Measurements from ENCODE around the gene WEE2. TPM values are rescaled to one million over a fixed set of nuclear protein-coding genes. Genes with fewer than 3 reads are reported as not detected.

The WEE2 gene
- total and polyA plus RNA-seq, 9 of the 15 experiments (the other 6 are each of a cell fraction or from before 2014, with no cell fraction given) = not detected

GRCh38 chr7:141696348-141696747 is 11.8 kb upstream of the WEE2 start:
- TF ChIP-seq KLF16 (IDR thresholded peaks at IDR 0.05) = no peak
- ChIA-PET POLR2A (interaction anchor here (0.5 to 0.7 kb wide), 2 partner anchors 24 to 1720 kb away, joined by 3 read pairs; no protein-coding TSS in a partner anchor), CTCF (ENCODE audit: low intra/inter-chr PET ratio) (no interaction called here)
- in situ Hi-C loops (cut with MboI) = no loop called here
- DNase-seq (ENCODE audit: extremely low read depth in 1 of 4, low spot score in 3 of 4) = no peak
- 0% methylated on average over 2 of the region's 2 CpGs for WGBS (ENCODE audit: insufficient coverage, low coverage, missing lambda C conversion rate)
- no peaks in the 10 kb centered on the region for H3K9me1 ChIP-seq (ENCODE audit: control insufficient read depth, insufficient read depth, low read length)
- no peaks in the 10 kb centered on the region for H3K9me3 ChIP-seq (replicated peaks; ENCODE audit: control insufficient read depth, insufficient read depth, low read depth, low read length)
- H3K4me3 ChIP-seq = no peak overlapping the region
- H3K79me2 ChIP-seq (ENCODE audit: control insufficient read depth, insufficient read depth, low read length) = no peaks in the 10 kb centered on the region
- intact Hi-C loops (cut with micrococcal nuclease) = no loop called here
- no peak overlapping the region for H3K4me2 ChIP-seq (ENCODE audit: insufficient read depth, low read length)
- peaks cover 0 to under 1% of the 10 kb centered on the region in 2 experiments; a peak in 2 of 5 replicates for H3K4me1 ChIP-seq (replicated peaks in 1 of 2; ENCODE audit: control insufficient read depth in 2 of 2, insufficient read depth in 2 of 2, low read length in 2 of 2)
- no peak for FAIRE-seq
- H3K27ac ChIP-seq (ENCODE audit: extremely low read depth, low read depth, low read length) = no peak overlapping the region
- H2AFZ ChIP-seq (ENCODE audit: low read depth, low read length) = no peak overlapping the region
- no peak for ATAC-seq
- BruUV-seq (replicated peaks) = no TSS peak
- H3K27me3 ChIP-seq (ENCODE audit: control insufficient read depth in 2 of 2, insufficient read depth in 2 of 2, low read length in 2 of 2) = peaks cover 29 to 35% of the 10 kb centered on the region in 2 experiments
- H3K36me3 ChIP-seq (ENCODE audit: control insufficient read depth, insufficient read depth, low read length) = no peaks in the 10 kb centered on the region
- H3K9ac ChIP-seq (ENCODE audit: insufficient read depth in 1 of 2, low read depth in 2 of 2, low read length in 2 of 2) = no peak overlapping the region
- no peaks in the 10 kb centered on the region; the same call in none of the 2 replicates for H4K20me1 ChIP-seq (replicated peaks; ENCODE audit: control insufficient read depth, insufficient read depth, low read length)

DNA sequence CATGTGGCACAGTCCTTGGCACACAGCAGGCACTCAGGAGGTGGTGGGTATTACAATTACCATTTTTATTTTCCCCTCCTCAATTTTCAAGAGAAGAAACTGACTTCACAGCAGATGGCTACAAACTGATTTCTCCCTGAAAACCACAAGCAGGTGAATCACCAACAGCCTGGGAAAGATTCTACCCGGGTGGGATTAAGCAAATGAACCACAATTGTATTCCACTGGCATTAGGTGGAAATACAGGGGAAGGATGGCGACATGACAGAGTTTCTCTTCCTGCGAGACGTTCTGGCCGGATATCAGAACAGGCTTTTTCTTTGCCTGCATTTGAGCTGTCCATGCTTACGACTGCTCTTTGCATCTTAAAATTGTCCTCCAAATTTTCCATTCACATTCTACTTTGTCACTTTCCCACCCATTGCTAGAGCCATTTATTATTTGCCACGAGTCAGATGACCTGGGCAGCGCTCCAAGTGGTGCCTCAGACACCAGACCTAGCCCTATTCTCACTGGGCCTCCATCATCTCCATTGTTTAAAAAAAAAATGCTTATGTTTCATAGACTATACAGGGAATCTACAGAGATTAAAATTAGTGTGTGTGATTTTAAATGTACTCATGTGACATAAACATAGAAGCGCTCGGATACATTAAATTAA is 10.8 kb upstream of the WEE2 start:
- Histone ChIP-seq H2AFZ (ENCODE audit: low read depth, low read length) (no peak overlapping the region), H3K4me3 (no peak overlapping the region), H3K27ac (ENCODE audit: extremely low read depth, low read depth, low read length) (no peak overlapping the region), H3K27me3 (ENCODE audit: control insufficient read depth in 2 of 2, insufficient read depth in 2 of 2, low read length in 2 of 2) (peaks cover 31 to 37% of the 10 kb centered on the region in 2 experiments), H3K9me3 (replicated peaks; ENCODE audit: control insufficient read depth, insufficient read depth, low read depth, low read length) (no peaks in the 10 kb centered on the region), H3K9ac (ENCODE audit: insufficient read depth in 1 of 2, low read depth in 2 of 2, low read length in 2 of 2) (no peak overlapping the region), H3K4me1 (replicated peaks in 1 of 2; ENCODE audit: control insufficient read depth in 2 of 2, insufficient read depth in 2 of 2, low read length in 2 of 2) (peaks cover 0 to 9% of the 10 kb centered on the region in 2 experiments; a peak in 2 of 5 replicates), H3K9me1 (ENCODE audit: control insufficient read depth, insufficient read depth, low read length) (no peaks in the 10 kb centered on the region), H3K79me2 (ENCODE audit: control insufficient read depth, insufficient read depth, low read length) (no peaks in the 10 kb centered on the region), H4K20me1 (replicated peaks; ENCODE audit: control insufficient read depth, insufficient read depth, low read length) (no peaks in the 10 kb centered on the region; the same call in none of the 2 replicates), H3K4me2 (ENCODE audit: insufficient read depth, low read length) (no peak overlapping the region), H3K36me3 (ENCODE audit: control insufficient read depth, insufficient read depth, low read length) (no peaks in the 10 kb centered on the region)
- in situ Hi-C loops (cut with MboI) = no loop called here
- intact Hi-C loops (cut with micrococcal nuclease) = no loop called here
- ChIA-PET POLR2A (interaction anchor here (0.8 kb wide), 1 partner anchor 16 kb away, joined by 3 read pairs; no protein-coding TSS in a partner anchor), CTCF (ENCODE audit: low intra/inter-chr PET ratio) (no interaction called here)
- no TSS peak for BruUV-seq (replicated peaks)
- DNase-seq (ENCODE audit: extremely low read depth in 1 of 4, low spot score in 3 of 4) = no peak
- FAIRE-seq = no peak
- 1% methylated on average over 10 of the region's 10 CpGs for WGBS (ENCODE audit: insufficient coverage, low coverage, missing lambda C conversion rate)
- no peak for TF ChIP-seq ARNT (IDR thresholded peaks at IDR 0.05)
- no peak for TF ChIP-seq RBM34 (IDR thresholded peaks at IDR 0.05; ENCODE audit: borderline replicate concordance, insufficient read depth, low read length)
- no peak for TF ChIP-seq CBX5 (IDR thresholded peaks at IDR 0.05; ENCODE audit: borderline replicate concordance, low read depth)
- no peak for ATAC-seq

All from K562 (cell line).